CD14-positive monocyte (primary cell): ENCODE results near the gene MAVS. TPM values are rescaled to one million over a fixed set of nuclear protein-coding genes. Genes with fewer than 3 reads are reported as not detected.

Source experiments
- DNase-seq, 3 donors: peaks; one replicate each; pipeline ENCODE4 v3.0.0-alpha.2; 2011 to 2022
- H2AFZ ChIP-seq: 2 replicates; pipeline ENCODE4 v1.6.0; 2012; ENCODE audit warnings: mild to moderate bottlenecking, low read depth, low read length, inconsistent platforms; ENCODE audit not compliant: insufficient read depth, poor library complexity, severe bottlenecking
- H3K27ac ChIP-seq, 2 donors: 1 replicate in 1 of 2; 2 replicates in 1 of 2; pipeline ENCODE4 v1.5.1; 2012 to 2013; ENCODE audit warnings: low read length in 2 of 2, control low read depth in 1 of 2, inconsistent platforms in 1 of 2, low read depth in 1 of 2, mild to moderate bottlenecking in 1 of 2
- H3K27me3 ChIP-seq, 2 donors: one replicate each; pipeline versions ENCODE4 v1.6.0 to v1.6.1; 2011 to 2013; ENCODE audit warnings: low read length in 2 of 2; ENCODE audit not compliant: control insufficient read depth in 2 of 2, insufficient read depth in 2 of 2
- H3K36me3 ChIP-seq, 2 donors: replicated peaks in 1 of 2; 1 replicate in 1 of 2; 2 replicates in 1 of 2; pipeline versions ENCODE4 v1.5.1 to v1.6.1; 2012 to 2013; ENCODE audit warnings: low read length in 2 of 2, control low read depth in 1 of 2, inconsistent platforms in 1 of 2, mild to moderate bottlenecking in 1 of 2; ENCODE audit not compliant: insufficient read depth in 2 of 2, control insufficient read depth in 1 of 2
- H3K4me1 ChIP-seq, 2 donors: 1 replicate in 1 of 2; 2 replicates in 1 of 2; pipeline versions ENCODE4 v1.5.1 to v1.6.1; 2012 to 2013; ENCODE audit warnings: low read length in 2 of 2, control low read depth in 1 of 2, inconsistent platforms in 1 of 2, mild to moderate bottlenecking in 1 of 2, moderate library complexity in 1 of 2; ENCODE audit not compliant: insufficient read depth in 2 of 2, control insufficient read depth in 1 of 2
- H3K4me2 ChIP-seq: replicated peaks from 2 replicates; pipeline ENCODE3; 2012; ENCODE audit warnings: low read length, moderate library complexity, mild to moderate bottlenecking; ENCODE audit not compliant: poor library complexity, severe bottlenecking; ENCODE audit errors: extremely low read depth
- H3K4me3 ChIP-seq, 3 experiments: fragments of 200-600 bp in 1 of 3; sonication (generic) in 1 of 3; replicated peaks in 1 of 3; 1 replicate in 2 of 3; 2 replicates in 1 of 3; pipeline ENCODE4 v1.5.1; 2011 to 2013; ENCODE audit warnings: low read length in 3 of 3, mild to moderate bottlenecking in 3 of 3, control low read depth in 2 of 3, low read depth in 2 of 3, inconsistent platforms in 1 of 3, moderate library complexity in 1 of 3
- H3K79me2 ChIP-seq: 2 replicates; pipeline ENCODE4 v1.6.0; 2012; ENCODE audit warnings: mild to moderate bottlenecking, control low read depth, inconsistent platforms, low read length, moderate library complexity; ENCODE audit not compliant: insufficient read depth
- H3K9ac ChIP-seq: 2 replicates; pipeline ENCODE4 v1.6.0; 2017; ENCODE audit warnings: low read length, mild to moderate bottlenecking; ENCODE audit not compliant: insufficient read depth, poor library complexity, severe bottlenecking
- H3K9me3 ChIP-seq, 2 donors: replicated peaks in 1 of 2; 1 replicate in 1 of 2; 2 replicates in 1 of 2; pipeline versions ENCODE4 v1.5.1 to v1.6.1; 2012 to 2013; ENCODE audit warnings: low read length in 2 of 2, control low read depth in 1 of 2; ENCODE audit not compliant: control insufficient read depth in 1 of 2, insufficient read depth in 1 of 2
- H4K20me1 ChIP-seq: 2 replicates; pipeline ENCODE4 v1.6.0; 2012; ENCODE audit warnings: mild to moderate bottlenecking, low read length, control low read depth, moderate library complexity; ENCODE audit not compliant: insufficient read depth
- H3K27ac Mint-ChIP-seq, 7 donors: one replicate each; pipeline ENCODE4 v1.8.0; 2020; ENCODE audit warnings: mild to moderate bottlenecking in 7 of 7, mixed read lengths in 7 of 7, moderate library complexity in 6 of 7, inconsistent platforms in 2 of 7
- H3K27me3 Mint-ChIP-seq, 3 donors: one replicate each; pipeline ENCODE4 v1.8.0; 2021 to 2022; ENCODE audit warnings: low read depth in 3 of 3, mild to moderate bottlenecking in 3 of 3, mixed read lengths in 3 of 3, moderate library complexity in 3 of 3, inconsistent platforms in 1 of 3
- H3K36me3 Mint-ChIP-seq, 2 donors: one replicate each; pipeline ENCODE4 v1.8.0; 2020; ENCODE audit warnings: mixed read lengths in 2 of 2, inconsistent platforms in 1 of 2, mild to moderate bottlenecking in 1 of 2
- H3K4me1 Mint-ChIP-seq: one replicate; pipeline ENCODE4 v1.8.0; 2020; ENCODE audit warnings: mild to moderate bottlenecking, mixed read lengths
- H3K4me3 Mint-ChIP-seq, 2 donors: one replicate each; pipeline ENCODE4 v1.8.0; 2020; ENCODE audit warnings: mild to moderate bottlenecking in 2 of 2, mixed read lengths in 2 of 2, moderate library complexity in 1 of 2
- H3K9me3 Mint-ChIP-seq, 7 donors: one replicate each; pipeline ENCODE4 v1.8.0; 2020 to 2022; ENCODE audit warnings: mixed read lengths in 7 of 7, mild to moderate bottlenecking in 6 of 7, moderate library complexity in 6 of 7, inconsistent platforms in 2 of 7
- CTCF ChIP-seq: fragments of 200-600 bp; IDR thresholded peaks from one replicate; pipeline ENCODE4 v1.8.0; 2022; ENCODE audit warnings: antibody characterized with exemption, mild to moderate bottlenecking
- WGBS: methylation state at CpG from one replicate; pipeline ENCODE4 v1.1.5; 2013; ENCODE audit warnings: missing lambda C conversion rate; ENCODE audit not compliant: insufficient coverage; 5-methylcytosine and 5-hydroxymethylcytosine counted together
- intact Hi-C, 2 donors: fragments of 100-400 bp; cut with micrococcal nuclease; formaldehyde crosslinking; loops; one replicate each; pipeline versions ENCODE4 v1.15.0 to v1.15.1; 2023
- polyA minus RNA-seq: library from RNA; depleted of rRNA, polyadenylated mRNA; stranded (reverse); fragments of >200 nt; gene quantifications from 2 replicates; pipeline ENCODE4 v1.2.3, GENCODE V29; 2012
- polyA plus RNA-seq, 3 donors: library from polyadenylated mRNA; depleted of rRNA in 1 of 3; unstranded in 2 of 3; stranded (reverse) in 1 of 3; fragments of 300-500 nt in 2 of 3; fragments of >200 nt in 1 of 3; fragmentation: Illumina TruSeq in 2 of 3; gene quantifications; 1 replicate in 2 of 3; 2 replicates in 1 of 3; pipeline ENCODE4 v1.2.3, GENCODE V29; 2012 to 2021
- total RNA-seq, 12 experiments: library from RNA in 1 of 12; stranded (reverse) in 1 of 12; fragments of 120-200 nt in 1 of 12; gene quantifications; one replicate each; pipeline ENCODE4 v1.2.4 and lab custom pipeline; 2013 to 2026; ENCODE audit warnings: mixed read lengths in 6 of 12, inconsistent platforms in 1 of 12

The MAVS gene
- 8.9 TPM for total RNA-seq (2013)
- 10 to 100 TPM in 1 of 3 donors, 1 to 10 TPM in 2; 1.8 to 16.6 (median 3.2) TPM for polyA plus RNA-seq
- 5.8 and 6.5 TPM in 2 replicates for polyA minus RNA-seq
- 14.8 to 68.5 (median 48.3) reads per million in 11 experiments for total RNA-seq (lab: John Stamatoyannopoulos, UW)

- under 1% methylated on average over 71 of the region's 72 CpGs for WGBS
- Histone ChIP-seq H3K9ac (peak within 1 kb of the TSS; percentile 81), H3K4me1 (peaks cover 13 to 22% of the 10 kb centered on the region in 2 donors), H3K4me3 (peak within 1 kb of the TSS; percentile 81 to 92 (median 88)), H3K9me3 (no peaks in the 10 kb centered on the region), H2AFZ (peak within 1 kb of the TSS; percentile 90), H3K4me2 (peak within 1 kb of the TSS; percentile 91), H3K27me3 (no peaks in the 10 kb centered on the region), H3K36me3 (no peaks in the 10 kb centered on the region), H4K20me1 (peaks cover 23% of the 10 kb centered on the region), H3K27ac (peak within 1 kb of the TSS; percentile 66 to 83), H3K79me2 (peaks cover 56% of the 10 kb centered on the region)
- DNase-seq, result peak; percentile 73 to 81 (median 79)
- Mint-ChIP-seq H3K4me1 (peaks cover 31% of the 10 kb centered on the region), H3K36me3 (no peaks in the 10 kb centered on the region), H3K4me3 (peak within 1 kb of the TSS; percentile 87 to 95), H3K27me3 (peaks cover 0 to 1% (median 0%) of the 10 kb centered on the region in 3 donors), H3K27ac (peak within 1 kb of the TSS; percentile 85 to 95 (median 93)), H3K9me3 (peaks cover 0 to 3% (median 0%) of the 10 kb centered on the region in 7 donors)
- intact Hi-C loops, result loop anchor here (2.0 to 10.0 kb wide), 3 partner anchors 26 to 62 kb away; partner anchors contain the start of genes AP5S1 (in 1 of the 2), CENPB (in 1 of the 2) and SPEF1 (in 1 of the 2)
- TF ChIP-seq CTCF, result no peak
Observed at GRCh38 chr20:3846740-3847428, at the start of gene MAVS. Gene MAVS, plus strand, starts transcription at chr20:3846834. Its CDS starts 7,791 bp downstream, at chr20:3854625.

- Histone ChIP-seq H3K9me3 (no peaks in the 10 kb centered on the region), H3K4me1 (peaks cover 28 to 48% of the 10 kb centered on the region in 2 donors), H3K36me3 (peaks cover 10 to 37% of the 10 kb centered on the region in 2 donors), H3K27ac (no peak overlapping the region), H2AFZ (no peak overlapping the region), H4K20me1 (peaks cover 5% of the 10 kb centered on the region), H3K9ac (peak overlapping the region; percentile 1), H3K4me3 (peak overlapping the region in 1 of 3 experiments; percentile 85), H3K27me3 (no peaks in the 10 kb centered on the region), H3K4me2 (peak overlapping the region; percentile 90), H3K79me2 (peaks cover 45% of the 10 kb centered on the region)
- DNase-seq, result no peak
- H3K27ac Mint-ChIP-seq, result peak overlapping the region in 2 of 7 donors; percentile 35 to 72
- intact Hi-C loops, result no loop called here
- H3K4me1 Mint-ChIP-seq, result peaks cover 38% of the 10 kb centered on the region
- peaks cover 0 to 5% (median 0%) of the 10 kb centered on the region in 3 donors for H3K27me3 Mint-ChIP-seq
- no peak for TF ChIP-seq CTCF
- H3K9me3 Mint-ChIP-seq, result no peaks in the 10 kb centered on the region
- 100% methylated on average over 4 of the region's 5 CpGs for WGBS
- peak overlapping the region; percentile 70 to 73 for H3K4me3 Mint-ChIP-seq
- H3K36me3 Mint-ChIP-seq, result peaks cover 15 to 28% of the 10 kb centered on the region in 2 donors
Observed at GRCh38 chr20:3797226-3797545, 49.4 kb upstream of the MAVS start.
